ENCODE data around the gene CD63.

- TF ChIP-seq CTCF (CRISPR knock-in tag; IDR thresholded peaks at IDR 0.05), result no peak
- TF ChIP-seq, protein P1, sequence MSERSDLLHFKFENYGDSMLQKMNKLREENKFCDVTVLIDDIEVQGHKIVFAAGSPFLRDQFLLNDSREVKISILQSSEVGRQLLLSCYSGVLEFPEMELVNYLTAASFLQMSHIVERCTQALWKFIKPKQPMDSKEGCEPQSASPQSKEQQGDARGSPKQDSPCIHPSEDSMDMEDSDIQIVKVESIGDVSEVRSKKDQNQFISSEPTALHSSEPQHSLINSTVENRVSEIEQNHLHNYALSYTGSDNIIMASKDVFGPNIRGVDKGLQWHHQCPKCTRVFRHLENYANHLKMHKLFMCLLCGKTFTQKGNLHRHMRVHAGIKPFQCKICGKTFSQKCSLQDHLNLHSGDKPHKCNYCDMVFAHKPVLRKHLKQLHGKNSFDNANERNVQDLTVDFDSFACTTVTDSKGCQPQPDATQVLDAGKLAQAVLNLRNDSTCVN (CRISPR knock-in tag; IDR thresholded peaks at IDR 0.05; ENCODE audit: borderline replicate concordance), result no peak
- TF ChIP-seq, protein P2, sequence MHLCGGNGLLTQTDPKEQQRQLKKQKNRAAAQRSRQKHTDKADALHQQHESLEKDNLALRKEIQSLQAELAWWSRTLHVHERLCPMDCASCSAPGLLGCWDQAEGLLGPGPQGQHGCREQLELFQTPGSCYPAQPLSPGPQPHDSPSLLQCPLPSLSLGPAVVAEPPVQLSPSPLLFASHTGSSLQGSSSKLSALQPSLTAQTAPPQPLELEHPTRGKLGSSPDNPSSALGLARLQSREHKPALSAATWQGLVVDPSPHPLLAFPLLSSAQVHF (CRISPR knock-in tag; IDR thresholded peaks at IDR 0.05), result no peak
- no peak for TF ChIP-seq PCBP1 (IDR thresholded peaks at IDR 0.05; ENCODE audit: borderline replicate concordance, low read depth, low read length)
- no peak for TF ChIP-seq EZH2 (conservative IDR thresholded peaks at IDR 0.05; ENCODE audit: low read depth, low read length)
- no peak for TF ChIP-seq ELF4 (CRISPR knock-in tag; IDR thresholded peaks at IDR 0.05; ENCODE audit: borderline replicate concordance)
- TF ChIP-seq MAX (IDR thresholded peaks at IDR 0.05), result no peak
- no peak for TF ChIP-seq IKZF1 (IDR thresholded peaks at IDR 0.05)
- no peak for TF ChIP-seq MAFG (CRISPR knock-in tag; IDR thresholded peaks at IDR 0.05)
- no peak for TF ChIP-seq SUZ12 (IDR thresholded peaks at IDR 0.05; ENCODE audit: low read depth, low read length)
- TF ChIP-seq, protein P3, sequence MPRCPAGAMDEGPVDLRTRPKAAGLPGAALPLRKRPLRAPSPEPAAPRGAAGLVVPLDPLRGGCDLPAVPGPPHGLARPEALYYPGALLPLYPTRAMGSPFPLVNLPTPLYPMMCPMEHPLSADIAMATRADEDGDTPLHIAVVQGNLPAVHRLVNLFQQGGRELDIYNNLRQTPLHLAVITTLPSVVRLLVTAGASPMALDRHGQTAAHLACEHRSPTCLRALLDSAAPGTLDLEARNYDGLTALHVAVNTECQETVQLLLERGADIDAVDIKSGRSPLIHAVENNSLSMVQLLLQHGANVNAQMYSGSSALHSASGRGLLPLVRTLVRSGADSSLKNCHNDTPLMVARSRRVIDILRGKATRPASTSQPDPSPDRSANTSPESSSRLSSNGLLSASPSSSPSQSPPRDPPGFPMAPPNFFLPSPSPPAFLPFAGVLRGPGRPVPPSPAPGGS (CRISPR knock-in tag; IDR thresholded peaks at IDR 0.05), result no peak
- no peak for TF ChIP-seq REST (IDR thresholded peaks at IDR 0.05; ENCODE audit: borderline replicate concordance in 1 of 2, low read depth in 1 of 2, low read length in 2 of 2)
These were observed 45.1 kb downstream of the CD63 start for GRCh38 chr12:55683676-55684075.

Data from HepG2 (cell line).